ENCODE results near the gene HOXD1.

HOXD1 gene

GRCh38 chr2:176167398-176167797 lies 21.1 kb upstream of the HOXD1 start:
- no peak for DNase-seq

- no peak for DNase-seq
Measured at GRCh38 chr2:176169181-176169580, 19.3 kb upstream of the HOXD1 start.

GRCh38 chr2:176169711-176170110 lies 18.8 kb upstream of the HOXD1 start:
- DNase-seq, result no peak

- DNase-seq, result no peak
Measured at GRCh38 chr2:176170602-176171305, 17.7 kb upstream of the HOXD1 start.

- no peak for DNase-seq
Measured at GRCh38 chr2:176171351-176172006, 17.0 kb upstream of the HOXD1 start.

GRCh38 chr2:176172007-176172894 lies 16.2 kb upstream of the HOXD1 start:
- no peak for DNase-seq

- DNase-seq, result no peak
Measured at GRCh38 chr2:176172895-176173566, 15.4 kb upstream of the HOXD1 start.

- DNase-seq, result no peak
Measured at GRCh38 chr2:176173567-176174381, 14.7 kb upstream of the HOXD1 start.

- no peak for DNase-seq
Measured at GRCh38 chr2:176174382-176174823, 14.1 kb upstream of the HOXD1 start.

GRCh38 chr2:176174824-176175708 lies 13.4 kb upstream of the HOXD1 start:
- peak; percentile 19 for DNase-seq

- DNase-seq, result no peak
Measured at GRCh38 chr2:176175709-176176607, 12.5 kb upstream of the HOXD1 start.

- no peak for DNase-seq
Measured at GRCh38 chr2:176177580-176178037, 10.9 kb upstream of the HOXD1 start.

GRCh38 chr2:176178038-176178756 lies 10.3 kb upstream of the HOXD1 start:
- no peak for DNase-seq

- DNase-seq, result no peak
Measured at GRCh38 chr2:176178757-176179295, 9.6 kb upstream of the HOXD1 start.

- DNase-seq, result no peak
Measured at GRCh38 chr2:176181551-176181950, 6.9 kb upstream of the HOXD1 start.

GRCh38 chr2:176182671-176183070 lies 5.8 kb upstream of the HOXD1 start:
- DNase-seq, result no peak

GRCh38 chr2:176184749-176185148 lies 3.7 kb upstream of the HOXD1 start:
- no peak for DNase-seq

GRCh38 chr2:176186024-176186423 lies 2.4 kb upstream of the HOXD1 start:
- no peak for DNase-seq

Data from RPMI8226 (cell line).